Liver (tissue), 9 donors: ENCODE measurements around the gene PSG6. TPM values are rescaled to one million over a fixed set of nuclear protein-coding genes. Genes with fewer than 3 reads are reported as not detected.
"Not testable (repeated sequence)": the region's sequence is repeated elsewhere in the genome, so short reads cannot be mapped to it uniquely, and the experiment has no call there.

Experiments
- DNase-seq: peaks from one replicate; pipeline ENCODE4 v3.0.0-alpha.2; 2017; ENCODE audit warnings: low spot score
- H3K27ac ChIP-seq, 2 donors: one replicate each; pipeline ENCODE4 v1.7.0; 2013; ENCODE audit warnings: inconsistent platforms in 2 of 2, low read length in 2 of 2, control low read depth in 1 of 2, low read depth in 1 of 2, mild to moderate bottlenecking in 1 of 2
- H3K27me3 ChIP-seq, 4 donors: one replicate each; pipeline versions ENCODE4 v1.6.1 to v1.7.0; 2013; ENCODE audit warnings: low read length in 3 of 4, inconsistent platforms in 1 of 4, mild to moderate bottlenecking in 1 of 4, moderate library complexity in 1 of 4; ENCODE audit not compliant: control insufficient read depth in 4 of 4, insufficient read depth in 4 of 4
- H3K36me3 ChIP-seq, 4 donors: one replicate each; pipeline versions ENCODE4 v1.6.1 to v1.7.0; 2013; ENCODE audit warnings: low read length in 3 of 4, mild to moderate bottlenecking in 3 of 4, low read depth in 1 of 4, moderate library complexity in 1 of 4; ENCODE audit not compliant: control insufficient read depth in 4 of 4, insufficient read depth in 3 of 4
- H3K4me1 ChIP-seq, 4 donors: one replicate each; pipeline versions ENCODE4 v1.6.1 to v1.7.0; 2013; ENCODE audit warnings: low read length in 3 of 4, mild to moderate bottlenecking in 3 of 4, moderate library complexity in 1 of 4; ENCODE audit not compliant: control insufficient read depth in 4 of 4, insufficient read depth in 4 of 4
- H3K4me3 ChIP-seq, 3 donors: one replicate each; pipeline versions ENCODE4 v1.6.1 to v1.7.0; 2013; ENCODE audit warnings: low read length in 3 of 3, control low read depth in 1 of 3, low read depth in 1 of 3, mild to moderate bottlenecking in 1 of 3
- H3K9ac ChIP-seq, 2 donors: one replicate each; pipeline ENCODE4 v1.7.0; 2013; ENCODE audit warnings: low read length in 2 of 2, mild to moderate bottlenecking in 2 of 2, moderate library complexity in 2 of 2, control low read depth in 1 of 2, low read depth in 1 of 2
- H3K9me3 ChIP-seq, 4 donors: one replicate each; pipeline versions ENCODE4 v1.6.1 to v1.7.0; 2013; ENCODE audit warnings: low read length in 3 of 4; ENCODE audit not compliant: control insufficient read depth in 4 of 4
- ATF3 ChIP-seq: IDR thresholded peaks from 2 replicates; pipeline ENCODE4 v1.6.1; 2016; ENCODE audit warnings: antibody characterized with exemption
- CTCF ChIP-seq: fragments of 150-350 bp; IDR thresholded peaks from 2 replicates; pipeline ENCODE4 v1.5.1; 2017; ENCODE audit warnings: improper control_type of control experiment, low read depth, low read length; ENCODE audit not compliant: missing input control
- EGR1 ChIP-seq, 2 donors: IDR thresholded peaks; 2 replicates each; pipeline ENCODE4 v1.6.1; 2016 to 2018; ENCODE audit warnings: antibody characterized with exemption in 2 of 2, low read depth in 2 of 2
- FOXA1 ChIP-seq: IDR thresholded peaks from 2 replicates; pipeline ENCODE4 v1.6.1; 2016; ENCODE audit warnings: antibody characterized with exemption
- FOXA2 ChIP-seq: IDR thresholded peaks from 2 replicates; pipeline ENCODE4 v1.6.1; 2016; ENCODE audit warnings: antibody characterized with exemption
- GABPA ChIP-seq, 2 donors: IDR thresholded peaks in 1 of 2; conservative IDR thresholded peaks in 1 of 2; 2 replicates each; pipeline ENCODE4 v1.6.1; 2016; ENCODE audit warnings: antibody characterized with exemption in 2 of 2, mild to moderate bottlenecking in 1 of 2, moderate library complexity in 1 of 2
- HNF4A ChIP-seq, 2 donors: conservative IDR thresholded peaks; 2 replicates each; pipeline ENCODE4 v1.6.1; 2016; ENCODE audit warnings: antibody characterized with exemption in 2 of 2, mild to moderate bottlenecking in 2 of 2
- HNF4G ChIP-seq: IDR thresholded peaks from 2 replicates; pipeline ENCODE4 v1.6.1; 2016; ENCODE audit warnings: antibody characterized with exemption
- JUND ChIP-seq, 2 donors: IDR thresholded peaks; 2 replicates each; pipeline ENCODE4 v1.6.1; 2016; ENCODE audit warnings: antibody characterized with exemption in 2 of 2
- MAX ChIP-seq: IDR thresholded peaks from 2 replicates; pipeline ENCODE4 v1.6.1; 2016; ENCODE audit warnings: antibody characterized with exemption
- NR2F2 ChIP-seq: IDR thresholded peaks from 2 replicates; pipeline ENCODE4 v1.6.1; 2016; ENCODE audit warnings: antibody characterized with exemption
- RAD21 ChIP-seq, 2 donors: IDR thresholded peaks; 2 replicates each; pipeline ENCODE4 v1.6.1; 2016; ENCODE audit warnings: antibody characterized with exemption in 2 of 2, mild to moderate bottlenecking in 2 of 2
- REST ChIP-seq: IDR thresholded peaks from 2 replicates; pipeline ENCODE4 v1.6.1; 2016; ENCODE audit warnings: antibody characterized with exemption, mild to moderate bottlenecking
- RXRA ChIP-seq, 2 donors: IDR thresholded peaks; 2 replicates each; pipeline ENCODE4 v1.6.1; 2017 to 2018; ENCODE audit warnings: antibody characterized with exemption in 2 of 2, mild to moderate bottlenecking in 1 of 2
- SP1 ChIP-seq: IDR thresholded peaks from 2 replicates; pipeline ENCODE4 v1.6.1; 2018; ENCODE audit warnings: antibody characterized with exemption, mild to moderate bottlenecking
- TAF1 ChIP-seq: conservative IDR thresholded peaks from 2 replicates; pipeline ENCODE4 v1.6.1; 2016; ENCODE audit warnings: antibody characterized with exemption, mild to moderate bottlenecking
- YY1 ChIP-seq: IDR thresholded peaks from 2 replicates; pipeline ENCODE4 v1.6.1; 2016; ENCODE audit warnings: antibody characterized with exemption, mild to moderate bottlenecking
- ZBTB33 ChIP-seq: IDR thresholded peaks from 2 replicates; pipeline ENCODE4 v1.6.1; 2016; ENCODE audit warnings: antibody characterized with exemption
- WGBS: extraction: QIAGEN DNeasy Blood & Tissue Kit; methylation state at CpG from one replicate; pipeline ENCODE4 v1.1.7; 2013; 5-methylcytosine and 5-hydroxymethylcytosine counted together
- polyA plus RNA-seq, 2 donors: library from polyadenylated mRNA; stranded (reverse) in 1 of 2; unstranded in 1 of 2; fragments of 200-250 nt in 1 of 2; fragments of >200 nt in 1 of 2; fragmentation: Nextera tagmentation in 1 of 2; extraction: Ambion mirVana in 1 of 2; gene quantifications; one replicate each; pipeline versions ENCODE4 v1.2.1 to v1.2.3, GENCODE V29; 2013 to 2015
- total RNA-seq, 2 donors: library from RNA; depleted of rRNA; stranded (reverse); fragments of >200 nt; gene quantifications; one replicate each; pipeline ENCODE4 v1.2.3, GENCODE V29; 2014
- donor health status: healthy.
- donor health status: healthy.
- donor health status: healthy.
- donor health status: healthy.
- donor health status: healthy.

The PSG6 gene
- total and polyA plus RNA-seq, 4 donors = not detected

GRCh38 chr19:42919757-42920079 lies 2.0 kb upstream of the PSG6 start:
- WGBS = 12% methylated on average over 3 of the region's 3 CpGs
- H3K36me3 ChIP-seq = no peaks in the 10 kb centered on the region
- H3K9ac ChIP-seq = no peak overlapping the region
- TF ChIP-seq GABPA (IDR thresholded peaks at IDR 0.05 in 1 of 2, conservative IDR thresholded peaks at IDR 0.05 in 1 of 2) = no peak
- no peak for TF ChIP-seq MAX
- TF ChIP-seq JUND (IDR thresholded peaks at IDR 0.05) = no peak
- TF ChIP-seq YY1 = no peak
- no peak for TF ChIP-seq ZBTB33
- TF ChIP-seq SP1 = no peak
- no peak for TF ChIP-seq FOXA1
- TF ChIP-seq CTCF = no peak
- TF ChIP-seq RXRA (IDR thresholded peaks at IDR 0.05) = no peak
- no peak for TF ChIP-seq FOXA2
- TF ChIP-seq ATF3 = no peak
- TF ChIP-seq HNF4A (conservative IDR thresholded peaks at IDR 0.05) = no peak
- TF ChIP-seq RAD21 (IDR thresholded peaks at IDR 0.05) = no peak
- TF ChIP-seq EGR1 (IDR thresholded peaks at IDR 0.05; ENCODE audit: low read depth in 2 of 2) = no peak
- TF ChIP-seq NR2F2 = no peak
- no peak for TF ChIP-seq REST
- TF ChIP-seq HNF4G = no peak
- TF ChIP-seq TAF1 = no peak
- H3K27ac ChIP-seq = no peak overlapping the region
- H3K4me1 ChIP-seq = no peaks in the 10 kb centered on the region
- no peaks in the 10 kb centered on the region for H3K9me3 ChIP-seq
- no peak for DNase-seq
- no peaks in the 10 kb centered on the region for H3K27me3 ChIP-seq
- no peak overlapping the region for H3K4me3 ChIP-seq

GRCh38 chr19:42919070-42919756 lies 1.5 kb upstream of the PSG6 start:
- not testable (repeated sequence) for H3K27ac ChIP-seq, H3K4me1 ChIP-seq, H3K27me3 ChIP-seq, H3K9ac ChIP-seq, H3K36me3 ChIP-seq, H3K9me3 ChIP-seq, DNase-seq, H3K4me3 ChIP-seq
- WGBS = 70% methylated on average over 26 of the region's 26 CpGs

- not testable (repeated sequence) for H3K27ac ChIP-seq, DNase-seq
- 79% methylated on average over 15 of the region's 15 CpGs for WGBS
Measured at GRCh38 chr19:42918377-42919069, 829 bp upstream of the PSG6 start.

GRCh38 chr19:42916931-42917330 lies 763 bp downstream of the PSG6 start:
- not testable (repeated sequence) for H3K27me3 ChIP-seq, H3K36me3 ChIP-seq, H3K27ac ChIP-seq, H3K9me3 ChIP-seq, DNase-seq, H3K4me1 ChIP-seq, H3K4me3 ChIP-seq, H3K9ac ChIP-seq
- WGBS = 79% methylated on average over 1 of the region's 1 CpG

More at GRCh38 chr19:42918377-42919069, 829 bp upstream of the PSG6 start:
- H3K9ac ChIP-seq, H3K4me3 ChIP-seq, H3K36me3 ChIP-seq, H3K27me3 ChIP-seq, H3K9me3 ChIP-seq, H3K4me1 ChIP-seq: not testable (repeated sequence)
